Nasal cavity respiratory epithelium epithelial cell of viscerocranial mucosa (primary cell): ENCODE measurements around the gene ANKRD12. TPM values are rescaled to one million over a fixed set of nuclear protein-coding genes. Genes with fewer than 3 reads are reported as not detected.

Experiments
- total RNA-seq: library from RNA; depleted of rRNA; stranded (reverse); fragments of >200 nt; gene quantifications from 2 replicates; pipeline ENCODE4 v1.2.3, GENCODE V29; 2014

Gene ANKRD12
- total RNA-seq, result 18.1 and 39.1 TPM in 2 replicates

DNA sequence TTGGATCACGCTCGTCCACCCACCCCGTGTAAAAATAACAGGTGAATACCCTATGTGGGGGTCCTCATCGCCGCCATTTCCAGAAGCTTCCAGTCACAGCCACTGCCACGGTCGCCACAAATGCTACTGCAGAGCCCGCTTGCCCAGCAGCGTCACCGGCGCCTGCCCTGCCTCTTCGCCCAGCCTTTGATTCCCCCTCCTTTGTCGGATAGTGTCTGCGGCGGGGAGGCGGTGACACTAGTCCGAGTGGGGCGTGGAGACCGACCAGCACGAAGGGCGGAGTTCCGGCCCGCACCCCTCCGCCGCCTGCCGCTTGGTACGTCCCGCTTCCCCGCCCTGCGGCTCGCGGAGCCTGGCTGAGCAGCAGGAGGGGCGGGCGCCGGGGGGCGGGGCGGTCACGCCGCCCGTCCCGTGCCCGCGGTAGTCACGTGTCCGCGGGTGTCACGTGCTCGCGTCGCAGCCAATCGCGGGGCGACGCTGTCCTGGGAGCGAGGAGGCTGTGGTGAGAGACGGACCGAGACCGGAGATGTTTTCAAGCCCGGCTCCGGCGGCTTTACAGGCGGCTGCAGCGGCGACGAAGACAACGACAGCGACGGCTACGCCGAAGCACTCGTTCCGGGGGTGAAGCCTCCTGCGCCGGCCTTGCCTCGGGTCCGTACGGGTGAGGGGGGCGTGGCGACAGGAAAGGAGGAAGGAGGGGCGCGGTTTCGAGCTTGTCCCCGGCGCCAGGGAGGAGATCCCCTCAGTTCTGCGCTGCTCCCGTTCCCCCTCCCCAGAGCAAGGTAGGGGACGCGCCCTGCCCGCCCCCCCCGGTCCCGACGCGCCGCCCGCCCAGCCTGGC is at the start of gene ANKRD12:
Gene ANKRD12 (plus strand): TSS at position 467 of the 841 bp plus-strand sequence. CDS start 45,652 bp downstream, outside the sequence.

DNA sequence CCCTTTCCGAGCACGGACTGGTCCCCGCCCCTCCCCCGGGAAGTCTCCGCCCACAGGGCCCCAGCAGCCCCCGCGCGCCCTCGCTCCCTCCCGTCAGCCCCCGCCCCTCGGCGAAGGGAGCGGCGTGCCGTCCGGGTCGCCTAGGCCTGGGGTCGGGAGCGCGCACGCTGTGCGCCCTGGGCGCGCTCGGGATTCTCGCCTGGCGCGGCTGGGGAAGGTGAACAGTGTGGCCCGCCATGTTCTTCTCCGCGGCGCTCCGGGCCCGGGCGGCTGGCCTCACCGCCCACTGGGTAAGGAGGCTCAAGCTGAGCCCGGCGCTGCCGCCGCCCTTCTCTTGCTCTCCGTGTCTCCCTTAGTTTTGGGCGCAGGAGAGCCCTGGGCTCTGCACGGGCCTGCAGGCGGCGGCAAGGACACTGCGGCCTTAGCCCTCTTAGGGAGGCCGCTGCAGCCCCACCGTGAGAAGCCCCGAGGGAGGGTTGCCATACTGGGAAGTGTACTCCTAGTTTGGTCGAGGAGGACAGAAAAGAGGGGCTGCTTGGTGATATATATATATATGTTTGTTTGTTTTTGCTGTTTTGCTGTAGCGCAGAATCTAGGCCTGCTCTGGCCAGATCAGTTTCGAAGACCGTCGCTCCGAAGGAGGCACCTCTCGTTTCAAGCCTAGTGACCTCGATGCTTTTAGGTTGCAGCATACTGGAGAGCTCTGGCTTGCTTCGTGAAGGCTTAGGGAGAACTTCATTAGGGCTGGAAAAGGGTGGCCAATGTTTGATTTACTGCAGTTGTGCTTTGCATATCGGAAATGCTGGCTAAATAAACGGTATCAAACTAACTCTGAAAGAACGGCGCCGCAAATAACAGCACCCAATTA is 33.8 kb upstream of the ANKRD12 start, which contains the start of gene NDUFV2:
Gene NDUFV2 (plus strand): TSS at position 192 of the 868 bp plus-strand sequence. CDS start 45 bp downstream, at position 237.

DNA sequence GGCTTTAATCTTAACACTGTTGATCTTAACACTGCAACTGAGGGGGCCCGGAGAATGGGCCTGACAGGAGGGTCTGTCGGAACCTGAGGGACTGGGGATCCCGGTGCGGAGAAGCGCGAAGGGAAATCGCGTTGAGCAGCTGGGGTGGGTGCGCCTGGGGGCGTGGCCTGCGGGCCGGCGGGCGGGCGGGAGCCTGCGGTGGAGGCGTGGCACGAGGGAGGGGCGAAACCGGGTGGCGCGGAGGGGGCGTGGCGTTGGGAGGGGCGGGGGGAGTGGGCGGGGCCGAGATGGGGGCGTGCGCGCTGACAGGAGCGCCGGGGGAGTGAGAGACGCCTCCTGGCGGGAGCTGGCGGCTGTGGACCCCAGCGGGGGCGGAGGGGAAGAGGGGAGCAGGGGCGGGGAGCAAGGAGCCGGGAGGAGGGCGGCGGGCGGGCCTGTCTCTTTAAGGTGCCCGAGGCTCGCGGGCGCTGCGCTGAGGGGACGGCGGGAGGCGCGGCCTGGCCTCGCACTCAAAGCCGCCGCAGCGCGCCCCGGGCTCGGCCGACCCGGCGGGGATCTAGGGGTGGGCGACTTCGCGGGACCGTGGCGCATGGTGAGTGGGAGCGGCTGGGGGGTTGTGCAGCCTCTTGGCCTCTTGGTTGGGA is 197.9 kb downstream of the ANKRD12 start, which contains the start of gene TWSG1:
Gene TWSG1 (plus strand): TSS at position 445 of the 644 bp plus-strand sequence. CDS start 2,457 bp downstream, outside the sequence.

Other genes with a start within 250 kb of the ANKRD12 start
- gene NDUFV2, start 34.1 kb upstream of the ANKRD12 start, total RNA-seq, result 64.6 and 89.5 TPM in 2 replicates
- gene TWSG1, start 198.0 kb downstream of the ANKRD12 start, total RNA-seq, result 32.5 and 43.8 TPM in 2 replicates